Measurements from ENCODE around the gene SMARCB1. TPM values are rescaled to one million over a fixed set of nuclear protein-coding genes. Genes with fewer than 3 reads are reported as not detected.

Gene SMARCB1
- polyA plus RNA-seq, 4 donors, result 29.3 to 87.6 (median 55.2) TPM

DNA sequence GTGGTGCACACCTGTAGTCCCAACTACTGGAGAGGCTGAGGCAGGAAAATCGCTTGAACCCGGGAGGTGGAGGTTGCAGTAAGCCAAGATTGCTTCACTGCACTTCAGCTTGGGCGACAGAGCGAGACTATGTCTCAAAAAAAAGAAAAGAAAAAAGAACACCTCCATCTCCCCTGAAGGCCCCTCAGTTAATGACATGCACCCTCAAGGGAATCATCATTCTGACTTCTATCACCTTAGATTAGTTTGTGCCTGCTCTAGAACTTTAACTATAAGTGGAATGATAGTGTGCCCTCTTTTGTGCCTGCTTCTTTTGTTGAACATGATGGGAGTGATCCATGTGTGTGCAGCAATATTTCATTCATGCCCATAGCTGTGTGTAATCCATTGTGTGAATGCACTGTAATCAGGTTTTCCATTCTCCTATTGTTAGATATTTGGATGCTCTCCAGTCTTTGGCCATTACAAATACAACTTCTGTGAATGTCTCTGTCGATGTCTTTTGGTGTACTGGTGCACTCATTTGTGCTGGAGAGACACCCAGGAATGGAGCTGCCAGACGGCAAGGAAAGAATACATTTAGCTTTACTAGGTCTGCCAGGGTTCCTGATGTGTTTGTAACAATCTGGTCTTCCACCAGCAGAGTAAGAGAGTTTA is 31.7 kb upstream of the SMARCB1 start:
- H3K36me3 ChIP-seq (ENCODE audit: control insufficient read depth in 3 of 3, insufficient read depth in 2 of 3, low read depth in 1 of 3, low read length in 3 of 3), result no peaks in the 10 kb centered on the region
- H3K27ac ChIP-seq (ENCODE audit: low read depth in 1 of 3, low read length in 2 of 3), result no peak overlapping the region
- WGBS, 3 donors, result 71 to 77% (median 76%) methylated on average over 6 of the region's 6 CpGs
- peaks cover 0 to 5% (median 0%) of the 10 kb centered on the region in 3 donors for H3K4me1 ChIP-seq (ENCODE audit: control insufficient read depth in 3 of 3, insufficient read depth in 2 of 3, low read depth in 1 of 3, low read length in 2 of 3)
- no peaks in the 10 kb centered on the region for H3K27me3 ChIP-seq (ENCODE audit: control insufficient read depth in 3 of 3, insufficient read depth in 3 of 3, low read length in 3 of 3)
- H3K9me3 ChIP-seq (ENCODE audit: control insufficient read depth in 2 of 2, insufficient read depth in 1 of 2, low read depth in 1 of 2, low read length in 1 of 2), result no peaks in the 10 kb centered on the region
- H3K4me3 ChIP-seq (ENCODE audit: low read depth in 1 of 3, low read length in 3 of 3), result no peak overlapping the region
- FAIRE-seq, result no peak
- DNase-seq, result no peak

- 67 to 87% (median 68%) methylated on average over 8 of the region's 8 CpGs for WGBS, 3 donors
- no peak overlapping the region for H3K27ac ChIP-seq (ENCODE audit: low read depth in 1 of 3, low read length in 2 of 3)
- H3K36me3 ChIP-seq (ENCODE audit: control insufficient read depth in 3 of 3, insufficient read depth in 2 of 3, low read depth in 1 of 3, low read length in 3 of 3), result no peaks in the 10 kb centered on the region
- no peak overlapping the region for H3K4me3 ChIP-seq (ENCODE audit: low read depth in 1 of 3, low read length in 3 of 3)
- H3K27me3 ChIP-seq (ENCODE audit: control insufficient read depth in 3 of 3, insufficient read depth in 3 of 3, low read length in 3 of 3), result no peaks in the 10 kb centered on the region
- H3K9me3 ChIP-seq (ENCODE audit: control insufficient read depth in 2 of 2, insufficient read depth in 1 of 2, low read depth in 1 of 2, low read length in 1 of 2), result no peaks in the 10 kb centered on the region
- FAIRE-seq (no peak), DNase-seq (no peak)
- peaks cover 0 to 3% (median 0%) of the 10 kb centered on the region in 3 donors for H3K4me1 ChIP-seq (ENCODE audit: control insufficient read depth in 3 of 3, insufficient read depth in 2 of 3, low read depth in 1 of 3, low read length in 2 of 3)
These were observed 31.1 kb upstream of the SMARCB1 start for GRCh38 chr22:23755711-23756110.

DNA sequence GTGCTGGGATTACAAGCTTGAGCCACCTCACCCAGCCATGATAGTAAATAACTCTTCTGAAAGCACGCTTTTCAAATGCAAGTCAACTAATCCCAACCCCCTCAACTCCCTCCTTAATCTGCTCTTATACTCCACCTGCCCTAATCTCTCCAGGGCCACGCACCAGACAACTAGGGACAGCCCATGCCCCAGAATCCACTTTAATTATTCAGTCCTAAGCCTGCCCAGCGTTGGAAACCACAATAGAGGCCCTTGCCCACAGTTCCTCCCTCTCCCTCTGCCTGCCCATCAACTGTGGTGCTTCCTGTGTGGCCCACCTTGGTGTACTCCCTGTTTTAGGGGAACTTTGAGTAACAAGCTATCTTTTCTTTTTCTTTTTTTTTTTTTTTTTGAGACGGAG is 29.9 kb upstream of the SMARCB1 start:
- no peak for FAIRE-seq
- Histone ChIP-seq H3K27me3 (ENCODE audit: control insufficient read depth in 3 of 3, insufficient read depth in 3 of 3, low read length in 3 of 3) (no peaks in the 10 kb centered on the region), H3K4me1 (ENCODE audit: control insufficient read depth in 3 of 3, insufficient read depth in 2 of 3, low read depth in 1 of 3, low read length in 2 of 3) (no peaks in the 10 kb centered on the region), H3K9me3 (ENCODE audit: control insufficient read depth in 2 of 2, insufficient read depth in 1 of 2, low read depth in 1 of 2, low read length in 1 of 2) (no peaks in the 10 kb centered on the region), H3K27ac (ENCODE audit: low read depth in 1 of 3, low read length in 2 of 3) (no peak overlapping the region), H3K4me3 (ENCODE audit: low read depth in 1 of 3, low read length in 3 of 3) (no peak overlapping the region), H3K36me3 (ENCODE audit: control insufficient read depth in 3 of 3, insufficient read depth in 2 of 3, low read depth in 1 of 3, low read length in 3 of 3) (no peaks in the 10 kb centered on the region)
- no peak for DNase-seq
- WGBS, 3 donors, result 44 to 48% (median 48%) methylated on average over 3 to 4 of the region's 4 CpGs

DNA sequence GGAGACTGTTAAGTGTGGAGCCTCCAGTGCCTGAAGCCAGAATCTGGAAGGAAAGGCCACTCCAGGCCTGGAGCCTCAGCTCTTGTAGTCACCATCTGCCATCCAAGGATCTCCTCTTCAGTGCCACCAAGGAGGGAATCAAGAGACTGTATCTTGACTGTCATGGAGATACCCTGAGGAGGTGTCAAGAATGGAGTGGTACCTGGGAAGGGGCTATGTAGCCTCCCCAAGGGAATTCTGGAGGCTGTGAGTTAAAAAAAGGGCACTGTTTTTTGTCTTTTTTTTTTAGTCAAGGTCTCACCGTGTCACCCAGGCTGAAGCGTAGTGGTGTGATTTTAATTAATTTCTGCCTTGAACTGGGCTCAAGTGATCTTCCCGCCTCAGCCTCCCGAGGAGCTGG is 27.2 kb upstream of the SMARCB1 start:
- H3K4me3 ChIP-seq (ENCODE audit: low read depth in 1 of 3, low read length in 3 of 3), result no peak overlapping the region
- no peaks in the 10 kb centered on the region for H3K27me3 ChIP-seq (ENCODE audit: control insufficient read depth in 3 of 3, insufficient read depth in 3 of 3, low read length in 3 of 3)
- H3K4me1 ChIP-seq (ENCODE audit: control insufficient read depth in 3 of 3, insufficient read depth in 2 of 3, low read depth in 1 of 3, low read length in 2 of 3), result peaks cover 0 to 10% (median 4%) of the 10 kb centered on the region in 3 donors
- no peak for FAIRE-seq
- H3K9me3 ChIP-seq (ENCODE audit: control insufficient read depth in 2 of 2, insufficient read depth in 1 of 2, low read depth in 1 of 2, low read length in 1 of 2), result no peaks in the 10 kb centered on the region
- 82 to 92% (median 89%) methylated on average over 4 of the region's 4 CpGs for WGBS, 3 donors
- H3K27ac ChIP-seq (ENCODE audit: low read depth in 1 of 3, low read length in 2 of 3), result no peak overlapping the region
- no peak for DNase-seq
- peaks cover 0 to 3% (median 0%) of the 10 kb centered on the region in 3 donors for H3K36me3 ChIP-seq (ENCODE audit: control insufficient read depth in 3 of 3, insufficient read depth in 2 of 3, low read depth in 1 of 3, low read length in 3 of 3)

GRCh38 chr22:23760056-23760455 is 26.7 kb upstream of the SMARCB1 start:
- no peak overlapping the region for H3K27ac ChIP-seq (ENCODE audit: low read depth in 1 of 3, low read length in 2 of 3)
- H3K9me3 ChIP-seq (ENCODE audit: control insufficient read depth in 2 of 2, insufficient read depth in 1 of 2, low read depth in 1 of 2, low read length in 1 of 2), result no peaks in the 10 kb centered on the region
- no peaks in the 10 kb centered on the region for H3K27me3 ChIP-seq (ENCODE audit: control insufficient read depth in 3 of 3, insufficient read depth in 3 of 3, low read length in 3 of 3)
- no peak for DNase-seq
- H3K4me1 ChIP-seq (ENCODE audit: control insufficient read depth in 3 of 3, insufficient read depth in 2 of 3, low read depth in 1 of 3, low read length in 2 of 3), result peaks cover 0 to 10% (median 4%) of the 10 kb centered on the region in 3 donors
- no peak for FAIRE-seq
- H3K4me3 ChIP-seq (ENCODE audit: low read depth in 1 of 3, low read length in 3 of 3), result no peak overlapping the region
- 82 to 94% (median 91%) methylated on average over 6 of the region's 6 CpGs for WGBS, 3 donors
- peaks cover 0 to 8% (median 0%) of the 10 kb centered on the region in 3 donors for H3K36me3 ChIP-seq (ENCODE audit: control insufficient read depth in 3 of 3, insufficient read depth in 2 of 3, low read depth in 1 of 3, low read length in 3 of 3)

GRCh38 chr22:23762842-23763578 is 23.8 kb upstream of the SMARCB1 start, which contains the start of gene C22orf15:
TSS of gene C22orf15 (plus strand) at chr22:23762990. CDS start at chr22:23763307, 317 bp downstream.
- H3K4me3 ChIP-seq (ENCODE audit: low read depth in 1 of 3, low read length in 3 of 3), result peak within 1 kb of the TSS in 1 of 3 donors; percentile 5
- DNase-seq (no peak), FAIRE-seq (no peak)
- H3K36me3 ChIP-seq (ENCODE audit: control insufficient read depth in 3 of 3, insufficient read depth in 2 of 3, low read depth in 1 of 3, low read length in 3 of 3), result peaks cover 0 to 21% (median 2%) of the 10 kb centered on the region in 3 donors
- peaks cover 0 to 15% (median 4%) of the 10 kb centered on the region in 3 donors for H3K4me1 ChIP-seq (ENCODE audit: control insufficient read depth in 3 of 3, insufficient read depth in 2 of 3, low read depth in 1 of 3, low read length in 2 of 3)
- H3K9me3 ChIP-seq (ENCODE audit: control insufficient read depth in 2 of 2, insufficient read depth in 1 of 2, low read depth in 1 of 2, low read length in 1 of 2), result no peaks in the 10 kb centered on the region
- 44 to 74% (median 58%) methylated on average over 23 of the region's 23 CpGs for WGBS, 3 donors
- H3K27me3 ChIP-seq (ENCODE audit: control insufficient read depth in 3 of 3, insufficient read depth in 3 of 3, low read length in 3 of 3), result no peaks in the 10 kb centered on the region
- no peak within 1 kb of the TSS for H3K27ac ChIP-seq (ENCODE audit: low read depth in 1 of 3, low read length in 2 of 3)

- 38 to 81% (median 63%) methylated on average over 17 of the region's 17 CpGs for WGBS, 3 donors
- H3K27ac ChIP-seq (ENCODE audit: low read depth in 1 of 3, low read length in 2 of 3), result no peak overlapping the region
- H3K9me3 ChIP-seq (ENCODE audit: control insufficient read depth in 2 of 2, insufficient read depth in 1 of 2, low read depth in 1 of 2, low read length in 1 of 2), result no peaks in the 10 kb centered on the region
- DNase-seq (no peak), FAIRE-seq (no peak)
- H3K27me3 ChIP-seq (ENCODE audit: control insufficient read depth in 3 of 3, insufficient read depth in 3 of 3, low read length in 3 of 3), result no peaks in the 10 kb centered on the region
- H3K36me3 ChIP-seq (ENCODE audit: control insufficient read depth in 3 of 3, insufficient read depth in 2 of 3, low read depth in 1 of 3, low read length in 3 of 3), result peaks cover 0 to 21% (median 2%) of the 10 kb centered on the region in 3 donors
- peaks cover 0 to 17% (median 4%) of the 10 kb centered on the region in 3 donors for H3K4me1 ChIP-seq (ENCODE audit: control insufficient read depth in 3 of 3, insufficient read depth in 2 of 3, low read depth in 1 of 3, low read length in 2 of 3)
- peak overlapping the region in 1 of 3 donors; percentile 5 for H3K4me3 ChIP-seq (ENCODE audit: low read depth in 1 of 3, low read length in 3 of 3)
These were observed 23.2 kb upstream of the SMARCB1 start for GRCh38 chr22:23763579-23763945.

DNA sequence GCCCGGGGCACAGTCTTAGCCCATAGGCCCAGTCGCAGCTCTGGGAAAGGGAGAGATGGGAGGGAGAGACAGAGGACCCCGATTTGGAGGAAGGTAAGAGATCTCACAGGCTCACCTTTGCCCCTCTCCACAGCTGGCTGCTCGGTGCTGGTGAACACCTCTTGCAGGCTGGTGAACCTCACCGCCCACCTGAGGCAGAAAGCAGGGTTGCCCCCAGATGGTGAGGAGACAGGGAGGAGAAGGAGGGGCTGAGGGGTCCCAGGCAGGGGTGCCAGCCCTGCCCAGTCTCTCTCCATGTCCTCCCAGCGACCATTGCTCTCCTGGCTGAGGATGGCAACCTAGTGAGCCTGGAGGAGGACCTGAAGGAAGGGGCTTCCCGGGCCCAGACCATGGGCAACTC is 22.8 kb upstream of the SMARCB1 start:
- H3K4me3 ChIP-seq (ENCODE audit: low read depth in 1 of 3, low read length in 3 of 3), result no peak overlapping the region
- H3K4me1 ChIP-seq (ENCODE audit: control insufficient read depth in 3 of 3, insufficient read depth in 2 of 3, low read depth in 1 of 3, low read length in 2 of 3), result peaks cover 0 to 17% (median 4%) of the 10 kb centered on the region in 3 donors
- peaks cover 0 to 21% (median 2%) of the 10 kb centered on the region in 3 donors for H3K36me3 ChIP-seq (ENCODE audit: control insufficient read depth in 3 of 3, insufficient read depth in 2 of 3, low read depth in 1 of 3, low read length in 3 of 3)

More for the DNA sequence above, 22.8 kb upstream of the SMARCB1 start:
- no peak for FAIRE-seq
- H3K27ac ChIP-seq (ENCODE audit: low read depth in 1 of 3, low read length in 2 of 3), result no peak overlapping the region
- 61 to 70% (median 63%) methylated on average over 6 to 7 of the region's 7 CpGs for WGBS, 3 donors
- H3K27me3 ChIP-seq (ENCODE audit: control insufficient read depth in 3 of 3, insufficient read depth in 3 of 3, low read length in 3 of 3), result no peaks in the 10 kb centered on the region
- DNase-seq, result no peak
- no peaks in the 10 kb centered on the region for H3K9me3 ChIP-seq (ENCODE audit: control insufficient read depth in 2 of 2, insufficient read depth in 1 of 2, low read depth in 1 of 2, low read length in 1 of 2)
